ENCODE measurements around the gene RPL39. TPM values are rescaled to one million over a fixed set of nuclear protein-coding genes. Genes with fewer than 3 reads are reported as not detected.

Gene RPL39
- total RNA-seq, 1 experiment from 2014 or later, result 1,826 TPM

- Mint-ChIP-seq H3K4me1 (ENCODE audit: insufficient read depth, unreplicated experiment) (peaks cover 6% of the 10 kb centered on the region), H3K9me3 (ENCODE audit: unreplicated experiment) (no peaks in the 10 kb centered on the region), H3K27me3 (ENCODE audit: insufficient read depth, unreplicated experiment) (no peaks in the 10 kb centered on the region), H3K27ac (ENCODE audit: low read depth, unreplicated experiment) (no peak overlapping the region), H3K4me3 (ENCODE audit: unreplicated experiment) (no peak overlapping the region), H3K36me3 (ENCODE audit: insufficient read depth, unreplicated experiment) (no peaks in the 10 kb centered on the region)
- DNase-seq (ENCODE audit: unreplicated experiment), result no peak
- POLR2A ChIA-PET, result no interaction called here
- no peak for TF ChIP-seq CTCF (IDR thresholded peaks at IDR 0.05; ENCODE audit: unreplicated experiment)
- CTCF ChIA-PET, result interaction anchor here (0.6 to 2.3 kb wide), 4 partner anchors 10 to 144 kb away, joined by 3 to 9 read pairs (median 4); no protein-coding TSS in a partner anchor
- no TSS peak for BruUV-seq (replicated peaks)
- intact Hi-C loops (cut with micrococcal nuclease), result no loop called here
These were observed 52.7 kb downstream of the RPL39 start for GRCh38 chrX:119738742-119739141.

Other genes starting within 250 kb of the RPL39 start
- gene STEEP1, start 226.2 kb downstream of the RPL39 start, total RNA-seq (2022), result 23.6 and 27.1 TPM in 2 replicates
- gene UBE2A, start 217.1 kb downstream of the RPL39 start, total RNA-seq (2022), result 52.2 and 66.9 TPM in 2 replicates
- 12.5 and 16.1 TPM in 2 replicates for gene NKRF, start 185.2 kb downstream of the RPL39 start, total RNA-seq (2022)
- 3.8 and 4.7 TPM in 2 replicates for gene SEPTIN6, start 98.5 kb downstream of the RPL39 start, total RNA-seq (2022)
- gene SOWAHD, start 33.0 kb downstream of the RPL39 start, total RNA-seq (2022), result not detected in 2 replicates
- gene UPF3B, start 61.3 kb upstream of the RPL39 start, total RNA-seq (2022), result 17.4 and 18.5 TPM in 2 replicates
- gene RNF113A, start 80.1 kb upstream of the RPL39 start, total RNA-seq (2022), result 19.0 and 23.0 TPM in 2 replicates
- 76.7 and 82.8 TPM in 2 replicates for gene NDUFA1, start 80.2 kb upstream of the RPL39 start, total RNA-seq (2022)
- not detected in 2 replicates for gene AKAP14, start 104.3 kb upstream of the RPL39 start, total RNA-seq (2022)
- gene NKAP, start 152.1 kb upstream of the RPL39 start, total RNA-seq (2022), result 10.4 and 13.8 TPM in 2 replicates

All from MCF 10A (cell line).